PFSK-1 (cell line): ENCODE data around the gene CMBL.

Experiments used
- REST ChIP-seq, 2 experiments: IDR thresholded peaks; 2 replicates each; pipeline versions ENCODE4 v1.6.1 to v1.8.0; 2011 to 2012; ENCODE audit warnings: low read depth in 2 of 2, low read length in 2 of 2, control low read depth in 1 of 2, inconsistent platforms in 1 of 2, mild to moderate bottlenecking in 1 of 2, moderate library complexity in 1 of 2; ENCODE audit not compliant: insufficient read depth in 1 of 2
- TAF1 ChIP-seq: IDR thresholded peaks from 2 replicates; pipeline ENCODE4 v1.6.1; 2012; ENCODE audit warnings: low read length, control low read depth, borderline replicate concordance; ENCODE audit not compliant: insufficient read depth

- no peak for TF ChIP-seq TAF1
- no peak for TF ChIP-seq REST (IDR thresholded peaks at IDR 0.05; ENCODE audit: insufficient read depth in 1 of 2, low read depth in 2 of 2, low read length in 2 of 2)
Measured at GRCh38 chr5:10304932-10305331, 2.8 kb downstream of the CMBL start.
